ENCODE measurements around the gene ABCB10.

- TF ChIP-seq CTCF (conservative IDR thresholded peaks at IDR 0.05 in 1 of 2, IDR thresholded peaks at IDR 0.05 in 1 of 2; ENCODE audit: extremely low read depth in 1 of 2, insufficient read depth in 1 of 2, low read depth in 1 of 2, low read length in 2 of 2) (no peak), EZH2 (IDR thresholded peaks at IDR 0.05; ENCODE audit: borderline replicate concordance, low read length) (no peak)
Measured at GRCh38 chr1:229487181-229487580, 71.3 kb downstream of the ABCB10 start.
